Measurements from ENCODE around the gene UBN2.

Gene UBN2

DNA sequence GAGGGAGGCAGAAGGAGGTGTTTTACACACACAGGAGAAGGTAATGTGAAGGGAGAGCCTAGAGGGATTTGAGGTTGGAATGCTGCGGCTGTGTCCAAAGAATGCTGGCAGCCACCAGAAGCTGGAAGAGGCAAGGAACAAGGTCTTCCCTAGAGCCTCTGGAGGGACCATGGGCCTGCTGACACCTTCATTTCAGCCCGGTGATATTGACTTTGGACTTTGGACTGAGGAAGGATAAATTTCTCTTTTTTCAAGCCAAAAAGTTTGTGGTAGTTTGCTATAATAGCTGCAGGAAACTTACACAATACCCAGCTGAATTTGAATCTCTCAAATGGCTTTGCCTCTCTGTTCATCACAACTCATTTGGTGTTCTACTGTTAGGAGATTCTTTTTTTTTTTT, 34.6 kb downstream of the UBN2 start:
- TF ChIP-seq, protein P1, sequence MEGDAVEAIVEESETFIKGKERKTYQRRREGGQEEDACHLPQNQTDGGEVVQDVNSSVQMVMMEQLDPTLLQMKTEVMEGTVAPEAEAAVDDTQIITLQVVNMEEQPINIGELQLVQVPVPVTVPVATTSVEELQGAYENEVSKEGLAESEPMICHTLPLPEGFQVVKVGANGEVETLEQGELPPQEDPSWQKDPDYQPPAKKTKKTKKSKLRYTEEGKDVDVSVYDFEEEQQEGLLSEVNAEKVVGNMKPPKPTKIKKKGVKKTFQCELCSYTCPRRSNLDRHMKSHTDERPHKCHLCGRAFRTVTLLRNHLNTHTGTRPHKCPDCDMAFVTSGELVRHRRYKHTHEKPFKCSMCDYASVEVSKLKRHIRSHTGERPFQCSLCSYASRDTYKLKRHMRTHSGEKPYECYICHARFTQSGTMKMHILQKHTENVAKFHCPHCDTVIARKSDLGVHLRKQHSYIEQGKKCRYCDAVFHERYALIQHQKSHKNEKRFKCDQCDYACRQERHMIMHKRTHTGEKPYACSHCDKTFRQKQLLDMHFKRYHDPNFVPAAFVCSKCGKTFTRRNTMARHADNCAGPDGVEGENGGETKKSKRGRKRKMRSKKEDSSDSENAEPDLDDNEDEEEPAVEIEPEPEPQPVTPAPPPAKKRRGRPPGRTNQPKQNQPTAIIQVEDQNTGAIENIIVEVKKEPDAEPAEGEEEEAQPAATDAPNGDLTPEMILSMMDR (IDR thresholded peaks at IDR 0.05) = no peak

DNA sequence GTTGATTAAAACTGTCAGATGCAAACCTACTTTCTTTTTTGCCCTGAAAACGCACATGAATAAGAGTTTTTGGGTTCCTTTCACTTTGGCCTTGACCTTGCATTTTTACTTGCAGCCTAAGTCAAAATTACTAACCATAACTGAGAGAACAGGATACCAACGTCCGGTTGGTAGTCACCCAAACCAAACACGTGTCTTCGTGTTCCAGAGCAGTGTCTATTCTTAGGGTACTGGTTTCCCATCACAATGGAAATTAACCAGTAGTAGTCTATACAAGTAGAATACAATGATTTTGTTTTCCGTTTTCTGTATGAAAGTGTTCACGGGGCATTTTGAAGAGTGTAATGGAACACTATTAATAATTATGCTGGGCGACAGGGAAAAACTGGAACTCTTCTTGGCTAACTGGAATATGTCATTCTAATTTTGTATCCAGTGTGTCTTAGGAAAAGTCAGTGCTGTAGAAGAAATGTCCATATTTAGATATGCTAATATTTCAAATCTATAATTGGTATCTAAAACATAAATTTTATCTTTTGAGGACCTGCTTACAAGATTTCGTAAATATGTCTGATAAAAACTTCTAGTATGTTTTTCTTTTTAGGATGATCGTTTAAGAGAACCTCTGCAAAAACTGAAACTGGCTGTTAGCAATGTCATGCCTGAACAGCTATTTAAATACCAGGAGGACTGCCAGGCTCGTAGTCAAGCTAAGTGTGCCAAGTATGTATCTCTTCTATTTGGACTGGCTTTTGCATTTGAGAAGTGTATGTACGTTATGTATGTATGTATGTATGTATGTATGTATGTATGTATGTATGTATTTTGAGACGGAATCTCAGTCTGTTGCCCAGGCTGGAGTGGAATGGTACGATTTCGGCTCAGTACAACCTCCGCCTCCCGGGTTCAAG, 40.9 kb downstream of the UBN2 start:
- TF ChIP-seq, protein P1 (IDR thresholded peaks at IDR 0.05) = no peak

DNA sequence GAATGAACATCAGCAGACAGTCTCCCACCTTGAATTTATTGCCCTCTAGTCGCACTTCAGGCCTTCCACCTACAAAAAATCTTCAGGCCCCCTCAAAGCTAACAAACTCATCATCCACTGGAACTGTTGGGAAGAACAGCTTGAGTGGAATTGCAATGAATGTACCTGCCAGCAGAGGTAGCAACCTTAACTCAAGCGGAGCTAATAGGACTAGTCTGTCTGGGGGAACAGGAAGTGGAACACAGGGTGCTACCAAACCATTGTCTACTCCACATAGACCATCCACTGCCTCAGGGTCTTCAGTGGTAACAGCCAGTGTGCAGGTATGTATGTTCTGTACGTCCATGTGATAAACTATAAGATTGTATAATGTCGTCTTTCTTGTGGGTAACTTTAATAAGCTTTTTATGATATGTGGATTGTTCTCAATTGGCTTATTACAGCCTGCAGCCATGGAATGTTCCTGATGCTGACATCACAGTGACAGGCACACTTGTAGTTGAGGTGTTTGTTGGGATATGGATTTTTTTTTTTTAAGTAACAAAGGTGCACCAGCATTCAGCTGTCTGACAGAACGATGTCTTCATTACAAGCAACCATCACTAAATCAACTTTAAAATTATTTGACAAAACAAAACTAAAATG, 53.3 kb downstream of the UBN2 start:
- TF ChIP-seq, protein P1 (IDR thresholded peaks at IDR 0.05) = no peak

DNA sequence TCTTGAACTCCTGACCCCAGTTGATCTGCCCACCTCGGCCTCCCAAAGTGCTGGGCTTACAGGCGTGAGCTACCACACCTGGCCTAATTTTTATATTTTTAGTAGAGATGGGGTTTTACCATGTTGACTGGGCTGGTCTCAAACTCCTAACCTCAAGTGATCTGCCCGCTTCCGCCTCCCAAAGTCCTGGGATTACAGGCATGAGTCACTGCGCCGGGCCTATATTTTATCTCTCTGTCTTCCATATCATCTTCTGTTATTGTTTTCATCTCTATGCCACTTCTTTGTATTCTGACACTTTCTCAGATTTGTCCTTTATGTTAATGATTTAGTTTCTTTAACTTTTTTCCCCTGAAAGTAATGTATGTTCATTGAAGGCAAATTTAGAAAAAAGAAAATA, 55.1 kb downstream of the UBN2 start:
- TF ChIP-seq, protein P1 (IDR thresholded peaks at IDR 0.05) = no peak

DNA sequence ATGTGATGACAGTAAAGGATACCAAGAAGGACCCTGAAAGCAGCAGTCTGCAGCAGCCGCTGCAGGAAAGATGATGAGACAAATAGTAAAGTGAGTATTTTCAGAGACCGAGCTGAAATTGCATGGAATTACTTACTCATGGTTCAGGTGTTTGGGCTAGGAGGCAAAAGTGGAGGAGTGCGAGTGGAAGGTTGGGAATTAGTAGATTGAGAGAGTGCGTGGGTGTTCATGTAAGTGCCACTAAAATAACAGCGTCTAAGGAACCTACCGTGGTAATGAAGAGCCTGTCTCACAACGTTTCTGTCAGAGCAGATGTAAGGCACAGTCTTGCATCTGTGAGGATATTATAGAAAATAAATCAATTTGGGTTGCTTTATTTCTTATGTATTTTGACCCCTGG, 61.8 kb downstream of the UBN2 start:
- TF ChIP-seq, protein P1 (IDR thresholded peaks at IDR 0.05) = no peak

DNA sequence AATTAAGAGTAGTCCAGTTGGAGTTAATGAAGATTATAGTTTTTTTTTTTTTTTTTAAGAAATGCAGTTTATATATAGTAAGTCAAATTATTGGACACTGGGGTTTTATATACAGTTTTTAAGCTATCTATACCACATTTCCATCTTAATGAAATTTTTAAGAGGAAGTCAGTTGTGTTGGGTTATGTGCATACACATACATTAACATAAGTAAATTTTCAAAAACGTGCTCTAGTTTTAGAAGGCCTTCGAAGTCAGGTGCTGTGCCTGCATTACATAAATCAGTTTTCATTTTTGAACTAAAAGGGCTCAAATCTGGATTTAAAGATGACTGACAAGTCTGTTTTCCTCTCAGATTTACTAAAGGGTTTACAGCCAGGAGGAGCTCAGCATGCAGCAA, 62.5 kb downstream of the UBN2 start:
- TF ChIP-seq, protein P1 (IDR thresholded peaks at IDR 0.05) = no peak

DNA sequence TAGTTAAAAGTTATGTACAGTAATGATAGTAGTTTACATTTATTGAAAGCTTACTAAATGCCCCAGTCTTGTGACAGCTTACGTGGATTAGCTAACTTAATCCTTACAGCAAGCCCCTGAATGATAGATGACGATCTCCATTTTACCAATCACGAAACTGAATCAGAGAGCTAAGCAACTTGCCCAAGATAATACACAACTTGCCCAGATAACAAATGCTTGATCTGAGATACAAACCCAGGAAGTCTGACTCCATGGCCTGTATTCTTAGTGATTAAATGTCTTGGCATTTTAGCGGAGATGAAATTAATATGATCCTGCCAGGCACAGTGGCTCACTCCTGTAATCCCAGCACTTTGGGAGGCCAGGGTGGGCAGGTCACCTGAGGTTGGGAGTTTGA, 63.2 kb downstream of the UBN2 start:
- TF ChIP-seq, protein P1 (IDR thresholded peaks at IDR 0.05) = no peak
